SK-N-MC (cell line): Measurements from ENCODE around the gene MYO19.
A peak's percentile ranks its signal among the peaks of the same experiment; 100 is the strongest.

Experiments used
- DNase-seq: peaks from one replicate; pipeline ENCODE4 v3.0.0-alpha.2; 2011; ENCODE audit warnings: low read depth, low spot score
- H3K27ac ChIP-seq: fragments of 200-600 bp; sonication (generic); 2 replicates; pipeline ENCODE4 v1.5.1; 2016; ENCODE audit warnings: mixed run types
- H3K36me3 ChIP-seq: fragments of 200-600 bp; sonication (generic); 2 replicates; pipeline ENCODE4 v1.6.1; 2017; ENCODE audit warnings: antibody characterized with exemption, low read length, mixed read lengths; ENCODE audit not compliant: insufficient read depth
- H3K4me3 ChIP-seq: fragments of 200-600 bp; sonication (generic); 2 replicates; pipeline ENCODE4 v1.5.1; 2016
- H3K9ac ChIP-seq: fragments of 200-600 bp; sonication (generic); 2 replicates; pipeline ENCODE4 v1.8.0; 2017; ENCODE audit warnings: mixed run types, mixed read lengths; ENCODE audit not compliant: insufficient read length
- H3K9me3 ChIP-seq: fragments of 200-600 bp; sonication (generic); 2 replicates; pipeline ENCODE4 v1.6.1; 2017; ENCODE audit warnings: low read depth, mild to moderate bottlenecking, antibody characterized with exemption, low read length, moderate library complexity, mixed read lengths
- EZH2 ChIP-seq: fragments of 200-600 bp; sonication (generic); IDR thresholded peaks from one replicate; pipeline ENCODE4 v1.6.1; 2017; ENCODE audit warnings: antibody characterized with exemption
- FOXP2 ChIP-seq: optimal IDR thresholded peaks from 2 replicates; pipeline ENCODE3; 2011; ENCODE audit warnings: mild to moderate bottlenecking, moderate library complexity; ENCODE audit not compliant: insufficient read depth; ENCODE audit errors: extremely low read length, control extremely low read depth
- POLR2AphosphoS5 ChIP-seq: IDR thresholded peaks from 2 replicates; pipeline ENCODE4 v1.6.1; 2012; ENCODE audit warnings: mild to moderate bottlenecking, low read depth, low read length, borderline replicate concordance

The MYO19 gene

DNA sequence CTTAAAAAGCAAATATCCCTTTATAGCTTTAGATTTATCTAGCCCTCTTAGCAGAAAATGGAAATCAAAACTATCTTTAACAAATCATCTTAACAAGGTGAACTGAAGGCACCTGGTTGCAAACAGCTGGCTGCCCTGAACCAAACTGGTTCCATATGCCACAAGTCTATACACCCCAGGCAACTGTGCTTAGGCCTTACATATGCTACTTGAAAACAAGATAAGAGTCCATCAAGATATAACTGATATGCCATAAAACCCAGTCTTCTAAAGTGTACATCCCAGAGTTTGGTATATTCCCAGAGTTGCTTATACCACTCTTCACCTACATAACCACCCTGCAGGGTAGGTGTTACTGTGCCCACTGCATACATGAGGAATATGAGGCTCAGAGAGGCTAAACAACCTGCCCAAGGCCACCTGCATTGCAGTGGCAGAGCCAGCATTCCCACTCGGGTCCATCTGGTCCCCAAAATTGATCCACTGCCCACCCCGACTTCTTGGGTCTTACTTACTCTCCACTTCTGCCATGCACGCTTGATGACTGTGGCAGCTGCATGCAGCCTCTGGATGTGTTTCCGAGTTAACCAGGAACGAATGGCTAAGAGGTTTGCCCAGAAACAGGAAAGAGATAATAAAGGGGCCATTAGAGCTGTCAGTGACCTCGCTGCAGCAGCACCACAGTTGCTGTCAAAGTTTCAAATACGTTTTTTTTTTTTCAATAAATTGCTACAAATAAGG is 35.9 kb downstream of the MYO19 start:
- H3K27ac ChIP-seq, result no peak overlapping the region
- H3K9me3 ChIP-seq, result no peaks in the 10 kb centered on the region
- DNase-seq, result no peak
- H3K4me3 ChIP-seq, result no peak overlapping the region
- TF ChIP-seq POLR2AphosphoS5 (no peak), EZH2 (no peak), FOXP2 (no peak)
- peaks cover 76% of the 10 kb centered on the region for H3K36me3 ChIP-seq
- no peak overlapping the region for H3K9ac ChIP-seq

DNA sequence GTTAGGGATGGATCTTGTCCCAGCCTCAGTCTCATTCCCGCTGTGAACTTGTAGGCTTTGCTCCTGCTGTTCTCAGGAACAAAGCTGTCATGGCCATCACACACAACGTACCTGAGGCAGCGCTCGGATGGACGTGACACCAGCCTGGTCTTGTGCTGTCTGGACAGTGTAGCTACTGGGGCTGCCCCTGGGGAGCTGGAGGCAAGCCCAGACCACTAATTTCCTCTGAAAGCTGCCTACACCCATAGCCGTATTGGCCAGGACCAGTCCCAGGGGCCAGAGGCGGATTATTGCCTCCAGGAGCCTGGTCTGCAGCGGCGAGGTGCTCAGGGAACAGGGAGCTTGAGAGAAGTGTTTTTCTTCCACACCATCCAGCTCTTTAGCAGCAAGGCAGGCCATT is 36.5 kb downstream of the MYO19 start:
- Histone ChIP-seq H3K4me3 (no peak overlapping the region), H3K36me3 (peaks cover 76% of the 10 kb centered on the region), H3K9ac (no peak overlapping the region), H3K27ac (no peak overlapping the region), H3K9me3 (no peaks in the 10 kb centered on the region)
- no peak for TF ChIP-seq FOXP2
- no peak for TF ChIP-seq EZH2
- TF ChIP-seq POLR2AphosphoS5, result no peak
- DNase-seq, result no peak

DNA sequence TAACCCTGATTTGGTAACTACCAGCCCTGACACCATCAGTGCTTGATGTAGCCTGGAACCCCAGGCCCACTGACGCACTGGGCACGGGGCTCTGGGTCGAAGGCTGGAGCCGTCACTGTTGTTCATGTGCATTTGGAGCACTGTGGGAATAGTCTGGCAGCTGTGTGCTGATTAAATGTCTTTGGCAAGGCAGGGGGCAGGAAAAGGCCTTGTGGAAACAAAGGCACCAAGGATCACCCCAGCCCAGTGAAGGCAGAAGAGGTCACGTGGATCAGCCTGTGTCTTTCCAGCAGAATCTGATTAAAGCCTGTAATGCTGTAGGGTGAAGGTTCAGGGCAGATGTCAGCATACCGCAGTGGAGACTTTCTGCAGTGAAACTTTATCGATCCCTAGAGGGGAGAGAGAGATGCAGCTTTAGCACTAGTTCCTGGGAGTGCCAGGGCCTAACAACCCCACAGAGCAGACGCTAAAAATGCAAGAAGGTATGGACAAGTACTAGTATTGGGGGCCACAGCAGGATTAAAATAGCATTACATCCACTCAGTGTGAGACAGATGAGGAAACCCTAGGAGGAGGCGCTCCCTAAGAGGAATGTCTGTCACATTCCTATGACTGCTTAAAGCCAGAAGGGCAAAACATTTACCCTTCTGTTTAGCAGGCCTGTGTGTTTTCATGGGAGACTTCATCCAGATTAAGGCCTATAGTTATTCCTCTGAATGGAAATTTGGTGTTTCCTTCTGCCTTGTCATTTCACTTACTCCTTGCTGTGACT is 38.5 kb downstream of the MYO19 start:
- TF ChIP-seq FOXP2, result no peak
- no peak for TF ChIP-seq POLR2AphosphoS5
- no peak for TF ChIP-seq EZH2
- Histone ChIP-seq H3K27ac (no peak overlapping the region), H3K4me3 (no peak overlapping the region), H3K9me3 (no peaks in the 10 kb centered on the region), H3K9ac (no peak overlapping the region), H3K36me3 (peaks cover 78% of the 10 kb centered on the region)
- no peak for DNase-seq

DNA sequence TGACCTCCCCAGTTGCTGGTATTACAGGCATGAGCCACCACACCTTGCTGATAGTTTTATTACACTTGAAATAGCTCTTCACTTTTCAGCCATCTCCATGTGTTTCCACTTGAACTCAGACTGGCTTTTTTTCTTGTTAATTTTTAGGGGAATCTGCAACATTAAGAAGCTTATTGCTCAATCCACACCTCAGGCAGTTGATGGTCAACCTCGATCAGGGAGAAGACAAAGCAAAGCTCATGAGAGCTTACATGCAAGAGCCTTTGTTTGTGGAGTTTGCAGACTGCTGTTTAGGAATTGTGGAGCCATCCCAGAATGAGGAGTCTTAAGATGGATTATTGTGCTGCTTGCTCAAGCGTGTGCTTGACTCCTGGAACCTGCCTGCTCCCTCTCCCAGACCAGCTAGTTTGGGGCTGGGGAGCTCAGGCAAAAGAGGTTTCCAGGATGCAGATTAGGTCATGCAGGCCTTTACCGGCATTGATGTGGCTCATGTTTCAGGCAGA is 39.5 kb downstream of the MYO19 start:
- Histone ChIP-seq H3K4me3 (no peak overlapping the region), H3K36me3 (peaks cover 70% of the 10 kb centered on the region), H3K9me3 (no peaks in the 10 kb centered on the region), H3K9ac (no peak overlapping the region), H3K27ac (peak overlapping the region; percentile 21; the same call in 1 of the 2 replicates)
- DNase-seq, result no peak
- TF ChIP-seq EZH2 (no peak), FOXP2 (no peak), POLR2AphosphoS5 (no peak)

DNA sequence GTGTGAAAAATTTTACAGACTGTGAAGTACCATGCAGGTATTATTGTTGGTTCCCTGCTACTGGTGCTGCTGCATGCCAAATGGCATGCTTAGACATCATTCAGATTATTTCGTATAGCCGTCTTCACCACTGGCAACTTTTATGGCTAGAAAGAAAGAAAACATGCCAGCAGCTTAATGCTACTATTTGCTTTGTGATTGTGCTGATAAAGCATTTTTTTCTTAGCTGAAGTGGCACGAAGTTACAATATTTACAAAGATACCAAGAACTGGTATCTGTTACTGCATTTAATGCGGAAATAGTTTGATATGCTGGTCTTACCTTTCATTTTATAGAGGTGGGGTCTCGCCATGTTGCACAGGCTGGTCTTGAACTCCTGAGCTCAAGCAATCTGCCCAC is 40.0 kb downstream of the MYO19 start:
- TF ChIP-seq EZH2 (no peak), FOXP2 (no peak), POLR2AphosphoS5 (no peak)
- H3K36me3 ChIP-seq, result peaks cover 74% of the 10 kb centered on the region
- H3K27ac ChIP-seq, result peak overlapping the region; percentile 21; the same call in 1 of the 2 replicates

DNA sequence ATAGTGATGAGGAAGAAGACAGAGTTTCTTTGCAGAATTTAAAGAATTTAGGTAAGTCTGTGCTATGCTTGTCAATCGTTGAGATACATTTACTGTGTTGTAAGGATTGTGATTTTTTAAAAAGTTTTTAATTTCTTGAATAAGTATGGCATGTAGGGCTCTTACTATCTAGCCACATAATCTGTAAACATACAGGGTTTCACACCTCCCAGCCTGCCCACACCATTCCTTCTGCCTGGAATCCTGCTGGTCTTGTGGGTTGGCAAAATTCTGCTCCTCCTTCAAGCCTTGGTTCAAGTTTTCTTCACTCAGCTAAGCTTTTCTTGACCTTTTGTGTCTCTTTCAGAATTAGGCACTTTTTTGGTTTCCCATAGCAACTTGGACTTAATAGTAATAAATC is 40.7 kb downstream of the MYO19 start:
- Histone ChIP-seq H3K36me3 (peaks cover 77% of the 10 kb centered on the region), H3K4me3 (no peak overlapping the region), H3K27ac (no peak overlapping the region), H3K9me3 (no peaks in the 10 kb centered on the region), H3K9ac (no peak overlapping the region)
- no peak for DNase-seq
- TF ChIP-seq POLR2AphosphoS5 (no peak), EZH2 (no peak), FOXP2 (no peak)

More for the DNA sequence above, 40.0 kb downstream of the MYO19 start:
- DNase-seq, result no peak
- Histone ChIP-seq H3K9ac (no peak overlapping the region), H3K4me3 (no peak overlapping the region), H3K9me3 (no peaks in the 10 kb centered on the region)

DNA sequence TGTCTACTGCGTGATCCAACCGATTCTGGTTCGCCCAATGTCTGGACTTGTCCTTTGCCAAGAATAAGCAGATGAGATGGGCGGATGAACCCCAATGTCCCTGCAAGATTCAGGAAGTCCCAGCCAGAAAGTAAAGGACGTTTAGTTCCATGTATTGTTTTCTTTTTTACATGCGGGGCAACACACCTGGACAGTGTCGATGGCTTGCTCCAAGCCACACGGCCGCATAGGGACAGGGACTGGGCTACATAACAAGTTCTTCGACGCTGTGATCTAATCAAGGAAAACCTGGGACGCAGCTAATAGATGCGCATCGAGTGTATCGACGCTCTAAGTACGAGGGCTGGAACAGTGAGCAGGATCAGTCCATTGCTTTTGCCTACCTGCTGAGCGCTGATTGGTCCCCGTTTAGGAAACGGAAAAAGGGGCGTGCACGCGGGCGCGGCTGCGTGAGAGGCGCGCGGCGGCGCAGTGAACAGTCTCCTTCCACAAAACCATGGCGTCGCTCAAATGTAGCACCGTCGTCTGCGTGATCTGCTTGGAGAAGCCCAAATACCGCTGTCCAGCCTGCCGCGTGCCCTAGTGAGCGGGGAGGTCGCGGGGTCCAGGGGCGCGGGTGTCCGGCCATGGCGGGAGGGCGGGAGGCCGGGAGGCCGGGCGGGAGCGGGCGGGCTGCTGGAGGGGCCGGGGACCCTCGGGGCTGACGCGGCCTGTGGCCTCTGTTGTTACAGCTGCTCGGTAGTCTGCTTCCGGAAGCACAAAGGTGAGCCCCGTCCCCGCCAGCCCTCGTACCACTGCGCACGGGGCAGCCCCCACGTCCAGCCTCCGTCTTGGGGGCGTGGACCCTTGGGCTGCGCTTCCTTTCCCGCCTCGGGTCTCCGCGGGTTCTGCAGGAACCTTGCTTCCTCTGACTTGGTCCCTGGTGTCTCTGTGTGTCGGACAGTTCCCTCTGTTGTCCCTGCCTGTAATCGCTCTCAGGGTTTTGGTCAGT is 48.2 kb downstream of the MYO19 start, which contains the start of gene ZNHIT3:
Gene ZNHIT3 (plus strand): TSS at position 478 of the 991 bp plus-strand sequence. CDS start 19 bp downstream, at position 497.
- TF ChIP-seq FOXP2 (peak; percentile 89), EZH2 (no peak), POLR2AphosphoS5 (peak; percentile 85)
- H3K9ac ChIP-seq, result peak within 1 kb of the TSS; percentile 79
- H3K4me3 ChIP-seq, result peak within 1 kb of the TSS; percentile 88
- H3K9me3 ChIP-seq, result no peaks in the 10 kb centered on the region
- H3K27ac ChIP-seq, result no peak within 1 kb of the TSS
- peaks cover 20% of the 10 kb centered on the region for H3K36me3 ChIP-seq
- DNase-seq, result peak; percentile 83

DNA sequence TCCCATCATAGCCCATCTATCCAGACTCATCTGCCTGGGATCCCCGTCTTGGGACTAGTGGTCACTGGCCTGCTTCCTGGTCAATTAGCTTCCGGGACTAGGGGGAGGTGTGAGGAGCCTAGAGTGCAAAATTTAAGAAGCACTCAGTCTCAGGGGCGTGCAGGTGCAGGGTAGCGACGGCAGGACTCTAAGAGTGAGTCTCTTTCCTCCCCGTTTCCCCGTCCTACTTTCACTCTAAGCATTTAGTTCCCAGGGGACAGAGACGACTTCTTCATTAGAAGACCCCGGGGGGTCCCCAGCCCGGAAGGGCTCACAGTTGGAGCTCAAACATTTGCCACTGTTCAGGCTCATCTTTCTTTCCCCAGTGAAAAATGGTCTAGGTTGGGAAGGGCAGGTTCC is 48.9 kb downstream of the MYO19 start:
- Histone ChIP-seq H3K36me3 (peaks cover 20% of the 10 kb centered on the region), H3K9me3 (no peaks in the 10 kb centered on the region), H3K9ac (peak overlapping the region; percentile 61), H3K27ac (no peak overlapping the region), H3K4me3 (peak overlapping the region; percentile 88)
- TF ChIP-seq POLR2AphosphoS5, result no peak
- TF ChIP-seq EZH2, result no peak
- TF ChIP-seq FOXP2, result no peak
- DNase-seq, result peak; percentile 52
